CD4-positive, alpha-beta T cell treated with Interleukin-17A for 4 hours (primary cell): ENCODE measurements around the gene SMAD3.

Source experiments
- DNase-seq: peaks from one replicate; pipeline ENCODE4 v3.0.0-alpha.2; 2020; ENCODE audit warnings: mixed read lengths

SMAD3 gene

GRCh38 chr15:67207555-67208207 lies 142.3 kb downstream of the SMAD3 start:
- no peak for DNase-seq

GRCh38 chr15:67208396-67208795 lies 143.0 kb downstream of the SMAD3 start:
- no peak for DNase-seq

DNA sequence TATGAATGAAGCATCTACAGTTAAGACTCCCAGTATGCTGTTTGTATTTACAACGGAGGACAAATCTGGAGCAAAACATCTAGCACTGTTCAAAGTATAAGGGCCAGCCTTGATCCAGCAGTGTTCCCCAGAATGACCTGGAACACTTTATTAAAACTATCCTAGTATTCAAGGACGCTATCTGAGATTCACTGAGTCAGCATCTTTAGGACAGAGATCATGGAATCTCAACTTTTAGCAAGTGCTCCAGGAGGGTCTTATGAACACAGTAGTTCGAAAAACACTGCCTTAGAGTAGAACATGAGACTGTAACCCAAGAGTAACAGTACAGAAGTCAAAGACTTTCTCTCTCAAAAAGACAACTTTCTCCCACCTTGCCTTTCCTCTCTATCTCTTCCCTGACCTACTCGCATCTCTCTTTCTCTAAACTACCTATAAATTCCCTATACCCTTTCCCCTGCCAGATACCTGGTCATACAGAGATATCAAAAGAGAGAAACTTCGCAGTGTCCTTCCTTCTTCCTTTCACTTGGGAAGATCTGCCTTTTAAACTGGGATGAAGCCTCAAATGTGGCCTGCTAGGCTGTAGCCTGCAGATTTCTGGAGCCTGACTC lies 145.3 kb downstream of the SMAD3 start:
- no peak for DNase-seq

DNA sequence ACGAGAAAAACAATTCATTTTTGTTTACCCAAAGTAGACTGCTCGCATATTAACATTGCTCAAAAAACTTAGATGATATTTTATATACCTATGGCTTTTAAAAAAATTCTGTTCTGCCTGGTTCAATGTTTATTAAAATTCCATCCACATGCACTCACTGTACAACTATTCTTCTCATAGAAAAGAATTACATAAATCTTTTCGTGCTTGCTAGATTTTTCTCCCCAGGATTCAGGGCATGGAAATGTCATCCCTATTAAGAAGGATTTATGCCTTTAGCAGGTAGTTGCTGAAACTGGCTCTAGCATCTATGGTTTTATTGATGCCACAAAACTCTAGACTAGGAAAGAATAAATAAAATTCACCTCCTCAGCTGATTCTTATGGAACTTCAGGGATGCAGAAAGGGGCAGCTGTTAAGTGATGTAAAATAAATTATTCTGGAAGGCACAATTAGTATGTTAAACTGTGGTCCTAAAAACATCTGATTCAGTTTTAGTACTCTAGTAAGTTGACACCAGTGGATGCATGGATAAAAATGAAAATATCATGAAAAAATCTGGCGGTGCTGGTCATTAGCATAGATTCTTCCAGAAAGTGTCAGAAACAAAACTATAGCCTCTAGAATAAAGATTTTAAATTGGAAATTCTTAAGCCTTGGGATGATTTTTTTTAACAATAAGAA lies 147.4 kb downstream of the SMAD3 start:
- no peak for DNase-seq

GRCh38 chr15:67215102-67215501 lies 149.7 kb downstream of the SMAD3 start:
- no peak for DNase-seq

DNA sequence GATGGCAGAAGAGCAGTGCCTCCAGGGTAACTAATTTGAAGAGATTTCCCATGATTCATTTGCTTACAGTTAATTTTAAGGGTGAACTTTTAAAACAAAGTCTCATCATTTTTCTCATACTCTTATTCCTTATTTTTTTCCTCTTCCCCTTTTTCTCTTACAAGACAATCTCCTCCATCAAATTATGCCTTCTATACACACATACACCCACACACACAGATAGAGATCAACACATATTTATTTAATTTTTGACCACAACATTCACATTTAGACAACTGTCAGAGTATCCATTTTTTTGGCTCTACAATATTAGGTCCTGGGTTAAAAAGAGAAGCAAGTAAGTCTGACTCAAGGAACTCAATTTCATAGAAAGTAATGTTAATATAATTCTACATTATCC lies 151.5 kb downstream of the SMAD3 start:
- DNase-seq, result no peak

GRCh38 chr15:67218428-67218827 lies 153.0 kb downstream of the SMAD3 start:
- no peak for DNase-seq

- no peak for DNase-seq
These were observed 153.9 kb downstream of the SMAD3 start for GRCh38 chr15:67219288-67219687.

- DNase-seq, result no peak
These were observed 159.5 kb downstream of the SMAD3 start for GRCh38 chr15:67224889-67225288.

DNA sequence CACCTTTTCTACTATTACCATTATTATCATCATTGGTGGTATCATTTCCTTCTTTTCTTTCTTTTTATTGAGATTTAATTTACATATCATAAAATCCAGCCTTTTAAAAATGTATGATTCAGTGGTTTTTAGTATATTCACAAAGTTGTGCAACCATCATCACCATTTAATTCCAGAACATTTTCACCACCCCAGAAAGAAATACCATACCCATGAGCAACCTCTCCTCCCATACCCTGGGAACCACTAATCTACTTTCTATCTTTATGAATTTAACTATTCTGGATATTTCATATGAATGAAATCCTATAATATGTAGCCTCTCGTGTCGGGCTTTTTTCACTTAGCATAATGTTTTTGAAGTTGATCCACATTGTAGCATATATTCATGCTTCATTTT lies 159.9 kb downstream of the SMAD3 start:
- no peak for DNase-seq

DNA sequence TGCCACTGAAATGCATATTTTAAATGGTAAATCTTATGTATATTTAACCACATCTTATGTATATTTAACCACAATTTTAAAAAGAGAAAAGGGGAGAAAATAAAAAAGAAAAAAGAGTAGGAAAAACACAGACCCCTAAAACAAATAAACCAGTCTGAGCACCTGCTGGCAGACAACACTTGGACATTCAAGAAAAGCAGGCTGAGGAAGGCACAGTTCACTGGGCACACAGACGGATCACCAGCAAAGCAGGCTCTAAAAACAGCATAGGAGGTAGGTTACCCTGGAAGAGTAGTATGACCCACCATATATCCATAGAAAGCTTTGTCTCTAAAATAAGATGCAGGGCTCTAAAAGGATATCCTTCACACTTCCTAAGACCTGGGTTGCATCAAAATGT lies 162.0 kb downstream of the SMAD3 start:
- DNase-seq, result no peak

DNA sequence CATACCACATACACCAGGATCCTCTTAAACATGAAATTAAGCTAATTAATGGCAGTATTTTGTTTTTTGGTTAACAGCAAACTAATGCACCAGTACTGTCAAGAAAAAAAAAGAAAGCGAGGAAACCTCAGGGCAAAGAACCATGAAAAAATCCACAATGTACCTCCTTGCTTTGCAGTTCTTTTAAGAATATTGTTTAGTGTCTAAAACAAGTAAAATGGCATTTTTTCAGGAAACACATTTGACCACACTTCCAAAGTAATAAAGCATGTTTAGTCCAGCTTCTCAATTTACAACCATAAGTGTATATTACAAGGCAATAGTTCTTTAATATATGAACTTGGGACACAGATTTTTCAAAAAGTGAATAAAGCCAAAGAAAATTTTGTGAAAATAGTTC lies 162.4 kb downstream of the SMAD3 start:
- DNase-seq, result no peak

- DNase-seq, result no peak
These were observed 162.9 kb downstream of the SMAD3 start for GRCh38 chr15:67228286-67228685.

- no peak for DNase-seq
These were observed 165.1 kb downstream of the SMAD3 start for GRCh38 chr15:67230504-67230903.

- no peak for DNase-seq
These were observed 167.2 kb downstream of the SMAD3 start for GRCh38 chr15:67232591-67232990.

DNA sequence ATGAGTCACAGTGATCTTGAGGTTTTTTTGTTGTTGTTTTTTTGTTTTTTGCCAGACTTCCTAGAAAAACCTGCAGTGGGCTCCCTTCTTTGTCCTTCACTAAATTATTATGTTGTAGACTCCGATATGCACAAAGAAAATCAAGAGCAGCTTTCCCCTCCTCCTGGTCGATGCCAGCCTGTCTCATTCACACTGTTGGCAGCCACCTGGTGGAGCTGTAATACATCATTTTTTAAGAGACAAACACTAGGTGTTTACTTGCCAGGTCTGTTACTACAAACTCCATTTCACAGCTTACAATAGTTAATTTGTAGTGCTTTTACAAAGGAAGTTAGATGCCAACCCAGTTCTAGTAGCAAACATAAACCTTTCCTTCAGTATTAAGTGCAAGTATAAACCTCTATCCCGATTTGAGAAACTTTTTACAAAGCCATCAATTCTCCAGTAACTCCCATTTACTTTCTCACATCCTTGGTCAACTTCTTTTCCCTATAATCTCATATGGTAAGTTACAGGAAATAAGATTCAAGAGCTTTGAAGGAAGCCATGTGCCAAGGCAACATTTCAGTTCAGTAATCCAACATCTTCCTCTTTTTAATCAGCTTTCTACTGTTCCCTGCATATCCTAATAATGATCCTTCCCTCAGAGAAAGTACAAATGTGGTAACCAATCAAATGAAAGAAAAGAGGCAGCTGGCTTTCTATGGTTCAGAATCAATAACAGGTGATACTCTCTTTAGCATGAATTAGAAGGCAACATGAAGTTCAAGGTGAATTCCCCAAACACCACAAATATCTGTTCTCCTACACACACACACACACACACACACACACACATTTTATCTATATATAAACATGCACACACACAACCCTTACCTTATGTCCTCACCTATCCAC lies 175.1 kb downstream of the SMAD3 start:
- DNase-seq, result peak; percentile 50

DNA sequence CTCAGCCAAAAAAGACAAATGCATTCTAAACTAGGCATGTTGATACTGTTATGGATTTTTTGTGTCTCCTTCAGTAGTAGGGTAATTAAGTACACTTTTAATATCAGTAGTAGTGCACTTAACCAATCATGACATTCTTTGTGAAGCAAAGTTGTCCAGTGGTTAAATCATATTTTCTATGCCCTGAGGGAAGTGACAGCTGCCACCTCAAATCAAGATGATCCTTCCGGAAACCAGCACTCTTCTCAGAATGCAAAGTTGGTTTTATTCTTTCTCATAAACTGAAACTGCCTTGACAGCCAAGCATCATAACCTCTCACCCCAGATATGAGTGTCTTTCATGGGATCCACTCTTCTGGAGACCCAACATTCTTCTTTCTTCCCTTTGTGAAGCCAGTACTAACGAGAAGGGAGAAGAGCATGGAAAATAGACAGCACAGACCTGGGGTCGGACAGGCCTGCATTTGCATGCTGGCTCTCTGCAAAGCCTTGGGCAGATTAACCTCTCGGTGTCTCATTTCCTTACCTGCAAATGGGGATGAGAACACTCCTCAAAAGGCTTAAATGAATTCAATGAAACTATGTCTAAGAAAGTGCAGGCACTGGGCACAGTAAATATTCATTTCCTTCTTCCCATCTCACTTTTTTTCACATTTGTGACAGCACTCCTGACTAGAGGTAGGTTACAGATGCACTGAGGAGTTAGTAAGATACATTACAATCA lies 175.9 kb downstream of the SMAD3 start:
- no peak for DNase-seq

DNA sequence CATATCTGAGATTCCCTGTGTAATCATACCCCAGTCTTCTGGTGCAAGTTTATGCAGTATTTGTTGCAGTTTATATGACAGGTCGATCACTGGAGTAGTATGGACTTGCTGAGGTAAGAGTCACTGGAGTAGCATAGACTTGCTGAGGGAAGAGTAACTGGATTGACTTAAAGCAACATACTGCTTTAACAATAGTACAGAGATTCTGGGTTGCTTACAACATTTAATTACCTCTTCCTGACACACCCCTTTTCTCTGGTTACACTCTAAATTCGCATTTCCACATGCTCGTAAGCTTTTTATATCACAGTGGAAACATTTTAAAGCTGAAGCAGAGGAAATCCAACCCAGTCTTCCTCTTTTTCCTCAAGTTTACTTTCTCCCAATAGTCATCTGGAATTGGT lies 177.3 kb downstream of the SMAD3 start:
- DNase-seq, result no peak
